Erythroblast (primary cell): Measurements from ENCODE around the gene UBR1.

Experiments used
- DNase-seq, 2 experiments: peaks; one replicate each; lab custom pipeline; 2025; lab: John Stamatoyannopoulos, UW
- GATA1 ChIP-seq: IDR thresholded peaks from 2 replicates; pipeline ENCODE4 v1.6.1; 2011; ENCODE audit warnings: low read depth, mild to moderate bottlenecking, control low read depth, low read length, moderate library complexity
- POLR2A ChIP-seq: IDR thresholded peaks from 2 replicates; pipeline ENCODE4 v1.6.1; 2011; ENCODE audit warnings: mild to moderate bottlenecking, low read length

UBR1 gene

GRCh38 chr15:43099105-43099845 lies 6.6 kb downstream of the UBR1 start:
- TF ChIP-seq POLR2A: no peak
- no peak for TF ChIP-seq GATA1
- no peak for DNase-seq

GRCh38 chr15:43096411-43096810 lies 9.4 kb downstream of the UBR1 start:
- no peak for DNase-seq
- no peak for TF ChIP-seq GATA1
- no peak for TF ChIP-seq POLR2A

GRCh38 chr15:43095708-43096347 lies 10.0 kb downstream of the UBR1 start:
- no peak for DNase-seq
- TF ChIP-seq POLR2A (no peak), GATA1 (no peak)

GRCh38 chr15:43095243-43095642 lies 10.6 kb downstream of the UBR1 start:
- TF ChIP-seq POLR2A: peak; percentile 76
- no peak for TF ChIP-seq GATA1
- peak; percentile 76 to 84 for DNase-seq

- TF ChIP-seq GATA1 (no peak), POLR2A (peak; percentile 52)
- peak; percentile 72 to 88 for DNase-seq
Observed at GRCh38 chr15:43094416-43095030, 11.3 kb downstream of the UBR1 start.

- peak in 1 of 2 experiments; percentile 17 for DNase-seq
- TF ChIP-seq GATA1: no peak
Observed at GRCh38 chr15:43093026-43093425, 12.8 kb downstream of the UBR1 start.

GRCh38 chr15:43091859-43092258 lies 14.0 kb downstream of the UBR1 start:
- no peak for DNase-seq
- no peak for TF ChIP-seq GATA1
- no peak for TF ChIP-seq POLR2A

GRCh38 chr15:43086551-43086950 lies 19.3 kb downstream of the UBR1 start:
- DNase-seq: no peak
- TF ChIP-seq GATA1 (no peak), POLR2A (no peak)

GRCh38 chr15:43085921-43086320 lies 19.9 kb downstream of the UBR1 start:
- no peak for TF ChIP-seq GATA1
- no peak for TF ChIP-seq POLR2A
- DNase-seq: no peak

- TF ChIP-seq POLR2A (no peak), GATA1 (no peak)
- DNase-seq: no peak
Observed at GRCh38 chr15:43082509-43082908, 23.3 kb downstream of the UBR1 start.

- TF ChIP-seq GATA1 (no peak), POLR2A (no peak)
Observed at GRCh38 chr15:43081283-43081682, 24.6 kb downstream of the UBR1 start.

GRCh38 chr15:43071451-43071850 lies 34.4 kb downstream of the UBR1 start:
- TF ChIP-seq POLR2A (no peak), GATA1 (no peak)
- DNase-seq: no peak

More at GRCh38 chr15:43081283-43081682, 24.6 kb downstream of the UBR1 start:
- no peak for DNase-seq

GRCh38 chr15:43070893-43071292 lies 34.9 kb downstream of the UBR1 start:
- DNase-seq: no peak
- no peak for TF ChIP-seq POLR2A
- no peak for TF ChIP-seq GATA1

- TF ChIP-seq POLR2A (no peak), GATA1 (no peak)
- no peak for DNase-seq
Observed at GRCh38 chr15:43070249-43070648, 35.6 kb downstream of the UBR1 start.

- peak; percentile 23 to 56 for DNase-seq
- TF ChIP-seq GATA1: no peak
- TF ChIP-seq POLR2A: no peak
Observed at GRCh38 chr15:43067717-43068461, 37.9 kb downstream of the UBR1 start.
